Measurements from ENCODE around the gene POTEF.
"Not testable (repeated sequence)": the region's sequence is repeated elsewhere in the genome, so short reads cannot be mapped to it uniquely, and the experiment has no call there.

Gene POTEF

DNA sequence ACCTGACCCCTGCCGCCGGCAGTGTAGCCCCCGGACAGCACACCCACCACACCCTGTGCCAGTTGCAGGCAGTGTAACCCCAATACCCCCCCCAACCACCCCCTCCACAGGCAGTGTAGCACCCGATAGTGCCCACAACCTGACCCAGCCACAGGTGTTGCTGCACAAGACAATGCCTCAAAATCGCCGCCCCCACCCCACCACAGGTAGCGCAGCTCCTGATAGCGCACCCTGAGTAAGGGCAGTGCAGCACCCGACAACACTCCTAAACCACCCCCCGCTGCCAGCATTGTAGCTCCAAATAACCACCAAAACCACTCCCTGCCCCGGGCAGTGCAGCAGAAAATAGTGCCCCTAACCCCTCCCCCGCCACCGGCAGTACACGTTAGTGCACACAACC lies 558 bp downstream of the POTEF start:
- not testable (repeated sequence) for DNase-seq

- not testable (repeated sequence) for DNase-seq
Measured at GRCh38 chr2:130127726-130128125, 1.3 kb downstream of the POTEF start.

DNA sequence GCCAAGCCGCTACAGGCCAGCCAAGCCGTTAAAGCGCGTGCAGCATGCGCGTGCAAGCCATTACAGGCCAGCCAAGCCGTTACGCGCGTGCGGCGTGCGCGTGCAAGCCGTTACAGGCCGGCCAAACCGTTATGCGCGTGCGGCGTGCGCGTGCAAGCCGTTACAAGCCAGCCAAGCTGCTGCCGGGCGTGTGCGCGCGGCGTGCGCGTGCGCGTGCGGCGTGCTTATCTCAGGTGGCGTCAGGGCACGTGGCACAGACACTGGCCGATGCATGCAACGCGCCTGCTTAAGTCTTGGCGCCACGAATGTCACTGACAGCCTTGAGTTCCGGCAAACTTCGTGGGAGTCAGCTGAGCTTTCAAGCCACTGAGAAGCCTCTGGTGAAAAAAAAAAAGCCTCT lies 8.1 kb downstream of the POTEF start:
- not testable (repeated sequence) for DNase-seq

DNA sequence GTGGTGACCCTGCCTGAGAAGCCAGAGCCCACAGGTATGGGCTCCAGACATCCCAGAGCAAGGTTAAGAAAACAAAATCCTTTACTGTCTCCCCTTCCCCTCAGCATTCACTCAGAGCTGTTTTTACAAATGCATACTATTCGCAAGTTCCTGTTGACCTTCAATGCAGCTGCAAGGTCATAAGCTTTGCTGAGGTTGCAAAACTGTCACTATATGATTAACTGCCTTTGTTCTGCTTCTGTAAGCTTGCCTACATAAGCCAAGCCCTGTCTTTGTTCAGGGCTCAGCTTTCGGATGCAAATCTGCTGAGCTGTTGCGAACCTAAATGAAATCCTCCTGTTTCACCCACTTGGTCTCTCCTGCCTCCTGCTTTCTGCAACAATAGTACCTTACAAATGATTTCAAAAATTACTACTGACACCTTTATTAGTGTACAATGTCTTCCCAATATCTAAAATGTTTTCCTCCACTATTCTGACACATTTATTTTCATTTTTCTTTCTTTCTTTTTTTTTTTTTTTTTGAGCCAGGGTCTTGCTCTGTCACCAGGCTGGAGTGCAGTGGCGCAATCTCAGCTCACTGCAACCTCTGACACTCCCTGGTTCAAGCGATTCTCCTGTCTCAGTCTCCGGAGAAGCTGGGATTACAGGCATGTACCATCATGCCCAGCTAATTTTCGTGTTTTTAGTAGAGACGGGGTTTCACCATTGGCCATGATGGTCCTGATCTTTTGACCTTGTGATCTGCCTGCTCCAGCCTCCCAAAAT lies 26.2 kb downstream of the POTEF start:
- DNase-seq: not testable (repeated sequence)

GRCh38 chr2:130062645-130063044 lies 66.4 kb downstream of the POTEF start:
- not testable (repeated sequence) for DNase-seq

DNA sequence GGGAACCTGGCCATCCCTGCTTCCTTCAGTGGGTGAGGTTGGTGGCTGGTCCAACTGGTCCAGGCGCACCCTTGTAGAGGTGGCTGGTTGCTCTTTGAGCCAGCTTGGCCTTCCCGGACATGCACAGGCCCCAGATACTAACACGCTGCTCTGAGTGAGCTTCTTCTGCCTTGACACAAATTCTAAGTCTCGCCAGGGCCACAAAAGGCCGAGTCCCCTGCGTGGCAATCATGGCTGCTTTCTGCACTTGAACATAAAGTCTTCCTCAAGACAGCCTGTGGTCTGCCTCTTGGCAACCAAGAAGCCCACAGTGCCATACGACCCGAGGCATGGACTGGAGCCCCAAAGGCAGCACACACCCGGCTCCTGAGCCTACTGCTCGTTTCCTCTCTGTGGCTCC lies 69.0 kb downstream of the POTEF start:
- not testable (repeated sequence) for DNase-seq

DNA sequence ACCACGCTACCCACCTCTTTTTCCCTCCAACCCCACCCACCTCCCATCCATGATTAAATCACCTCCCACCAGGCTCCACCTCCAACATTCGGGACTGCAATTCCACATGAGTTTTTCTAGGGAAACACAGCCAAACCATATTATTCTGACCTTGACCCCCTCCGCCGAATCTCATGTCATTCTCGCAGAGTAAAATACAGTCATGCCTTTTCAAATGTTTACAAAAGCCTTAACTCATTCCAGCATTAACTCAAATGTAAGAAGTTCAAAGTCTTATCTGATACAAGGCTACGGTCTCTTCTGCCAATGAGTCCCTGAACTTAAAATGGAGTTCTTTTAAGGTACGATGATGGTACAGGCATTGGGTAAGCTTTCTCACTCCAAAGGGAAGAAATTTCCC lies 72.7 kb downstream of the POTEF start:
- DNase-seq: not testable (repeated sequence)

DNA sequence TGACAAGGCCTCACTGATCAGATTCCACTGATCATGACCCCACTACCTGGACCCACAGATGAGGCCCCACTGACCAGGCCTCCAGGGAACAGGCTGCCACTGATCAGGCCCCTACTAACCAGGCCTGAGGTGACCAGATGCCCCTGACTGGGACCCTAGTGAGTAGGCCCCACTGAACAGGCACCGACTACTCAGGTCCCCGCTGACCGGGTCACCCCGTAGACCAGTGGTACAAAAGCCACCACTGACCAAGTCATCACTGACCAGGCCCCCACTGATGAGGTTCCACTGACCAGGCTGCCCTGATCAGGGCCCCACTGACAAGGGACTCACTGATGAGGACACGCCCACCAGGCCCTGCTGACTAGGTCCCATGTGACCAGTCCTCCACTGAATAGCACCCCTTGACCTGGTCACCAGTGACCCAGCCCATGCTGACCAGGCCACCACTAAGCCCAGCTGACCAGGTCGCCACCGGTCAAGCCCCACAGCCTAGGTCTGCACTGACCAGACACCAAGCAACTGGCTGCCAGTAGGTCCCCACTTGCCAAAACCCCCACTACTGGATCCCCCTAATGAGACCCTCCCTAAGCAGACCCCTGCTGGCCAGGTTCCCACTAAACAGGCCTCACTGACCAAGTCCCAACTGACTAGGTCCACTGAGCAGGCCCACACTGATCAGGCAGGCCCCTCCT lies 75.7 kb downstream of the POTEF start:
- DNase-seq: not testable (repeated sequence)

DNA sequence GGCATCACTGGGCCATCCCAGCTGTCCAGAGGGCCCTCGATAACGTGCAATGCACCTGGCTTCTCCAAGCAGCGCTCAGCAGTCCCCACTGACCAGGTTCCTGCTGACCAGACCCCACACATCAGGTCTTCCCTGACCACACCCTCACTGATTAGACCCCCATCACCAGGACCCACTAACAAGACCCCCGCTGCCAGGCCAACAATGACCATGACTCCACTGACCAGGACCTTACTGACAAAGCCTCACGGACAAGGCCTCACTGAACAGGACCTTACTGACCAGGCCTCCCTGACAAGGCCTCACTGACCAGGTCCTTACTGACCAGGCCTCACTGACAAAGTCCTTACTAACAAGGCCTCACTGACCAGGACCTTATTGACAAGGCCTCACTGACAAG lies 76.6 kb downstream of the POTEF start:
- not testable (repeated sequence) for DNase-seq

DNA sequence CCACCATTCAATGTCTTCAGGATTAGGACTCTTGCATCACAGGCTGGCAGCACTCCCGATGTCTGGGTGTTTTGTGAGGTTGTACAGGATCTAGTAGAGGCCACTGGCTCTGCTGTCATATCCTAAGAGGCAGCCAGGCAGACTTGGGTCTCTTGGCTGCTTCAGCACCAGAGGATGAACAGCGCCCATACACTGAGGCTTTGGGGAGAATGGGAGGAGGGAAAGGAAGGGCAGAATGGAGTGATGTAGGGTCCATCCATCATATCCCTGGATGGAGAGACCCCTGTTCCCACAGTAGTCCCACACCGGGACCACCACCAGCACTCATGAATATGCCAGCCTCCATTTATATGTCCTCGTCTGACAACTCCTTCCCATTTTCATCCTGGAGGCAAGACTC lies 80.6 kb downstream of the POTEF start:
- DNase-seq: not testable (repeated sequence)

GRCh38 chr2:130038265-130038603 lies 90.8 kb downstream of the POTEF start:
- DNase-seq: not testable (repeated sequence)

DNA sequence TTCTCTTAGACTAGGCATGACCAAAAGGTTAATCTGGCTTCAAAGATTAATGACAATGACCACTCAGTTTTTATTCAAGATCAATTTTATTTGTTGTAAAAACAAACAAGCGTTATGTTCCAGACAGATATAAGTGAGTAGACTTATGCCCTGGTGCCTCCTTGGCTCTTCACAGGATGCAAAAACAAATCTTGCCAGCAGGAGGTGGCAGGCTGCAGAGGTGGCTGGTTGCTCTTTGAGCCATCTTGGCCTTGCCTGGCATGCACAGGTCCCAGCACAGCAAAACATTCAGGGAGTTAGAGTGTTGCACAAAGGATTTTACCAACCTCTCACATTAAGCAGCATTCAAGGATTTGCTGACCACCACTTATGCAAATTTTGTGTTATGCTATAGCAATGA lies 103.1 kb downstream of the POTEF start:
- DNase-seq: not testable (repeated sequence)

All from amygdala (tissue), 56 donors.